ENCODE data around the gene COPG1.

COPG1 gene

DNA sequence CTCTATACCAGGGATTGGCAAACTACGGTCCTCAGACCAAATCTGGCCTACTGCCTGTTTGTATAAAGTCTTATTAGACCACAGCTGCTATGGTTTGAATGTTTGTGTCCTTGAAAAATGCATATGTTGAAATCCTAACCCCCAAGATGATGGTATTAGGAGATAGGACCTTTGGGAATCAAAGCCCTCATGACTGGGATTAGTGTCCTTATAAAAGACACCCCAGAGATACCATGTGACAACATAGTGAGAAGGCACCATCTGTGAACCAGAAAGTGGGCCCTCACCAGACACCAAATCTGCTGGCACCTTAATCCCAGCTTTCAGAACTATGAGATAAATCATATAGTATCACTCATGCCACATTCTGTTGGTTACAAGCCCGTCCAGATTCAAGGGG lies 36.7 kb downstream of the COPG1 start:
- in situ Hi-C loops (cut with MboI; ENCODE audit: low sequenced_read_pairs, unreplicated experiment), result no loop called here
- no peak for TF ChIP-seq CTCF (IDR thresholded peaks at IDR 0.05; ENCODE audit: borderline replicate concordance, control extremely low read depth, extremely low read depth, insufficient read depth, missing control alignments)
- no peak for DNase-seq (ENCODE audit: low spot score)

DNA sequence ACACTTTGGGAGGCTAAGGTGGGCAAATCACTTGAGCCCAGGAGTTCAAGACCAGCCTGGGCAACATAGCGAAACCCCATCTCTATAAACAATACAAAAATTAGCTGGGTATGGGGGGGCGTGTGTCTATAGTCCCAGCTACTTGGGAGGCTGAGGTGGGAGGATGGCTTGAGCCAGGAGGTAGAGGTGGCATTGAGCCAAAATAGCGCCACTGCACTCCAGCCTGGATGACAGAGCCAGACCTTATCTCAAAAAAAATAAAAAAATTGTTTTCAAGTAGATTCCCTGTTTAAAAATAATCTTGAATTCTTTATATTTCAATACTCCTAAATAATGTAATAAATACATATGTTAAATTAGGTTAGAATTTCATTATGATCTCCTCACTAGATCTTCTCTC lies 39.0 kb downstream of the COPG1 start:
- in situ Hi-C loops (cut with MboI; ENCODE audit: low sequenced_read_pairs, unreplicated experiment), result no loop called here

GRCh38 chr3:129289201-129289921 lies 40.0 kb downstream of the COPG1 start:
- DNase-seq (ENCODE audit: low spot score), result no peak
- in situ Hi-C loops (cut with MboI; ENCODE audit: low sequenced_read_pairs, unreplicated experiment), result no loop called here
- TF ChIP-seq CTCF (IDR thresholded peaks at IDR 0.05; ENCODE audit: borderline replicate concordance, control extremely low read depth, extremely low read depth, insufficient read depth, missing control alignments), result no peak

More for the DNA sequence above, 39.0 kb downstream of the COPG1 start:
- TF ChIP-seq CTCF (IDR thresholded peaks at IDR 0.05; ENCODE audit: borderline replicate concordance, control extremely low read depth, extremely low read depth, insufficient read depth, missing control alignments), result no peak
- DNase-seq (ENCODE audit: low spot score), result no peak

DNA sequence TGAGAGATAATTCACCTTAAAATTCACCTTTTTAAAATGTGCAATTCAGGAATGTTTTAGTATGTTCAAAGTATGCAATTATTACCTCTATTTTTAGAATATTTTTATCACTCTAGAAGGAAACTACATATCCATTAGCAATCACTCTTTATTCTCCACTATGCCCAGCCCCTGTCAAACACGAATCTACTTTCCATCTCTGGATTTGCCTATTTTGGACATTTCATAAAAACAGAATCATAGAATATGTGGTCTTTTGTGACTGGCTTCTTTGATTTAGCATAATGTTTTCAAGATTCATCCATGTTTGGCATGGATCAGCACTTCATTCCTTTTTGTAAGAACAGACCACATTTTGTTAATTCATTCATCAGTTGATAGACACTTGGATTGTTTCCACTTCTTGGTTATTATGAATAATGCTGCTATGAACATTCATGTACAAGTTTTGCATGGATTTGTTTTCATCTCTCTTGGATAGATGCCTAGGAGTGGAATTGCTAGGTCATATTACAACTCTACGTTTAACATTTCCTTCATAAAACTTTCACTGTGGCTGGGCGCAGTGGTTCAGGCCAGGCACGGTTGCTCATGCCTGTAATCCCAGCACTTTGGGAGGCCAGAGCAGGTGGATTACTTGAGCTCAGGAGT lies 42.0 kb downstream of the COPG1 start:
- DNase-seq (ENCODE audit: low spot score), result no peak
- in situ Hi-C loops (cut with MboI; ENCODE audit: low sequenced_read_pairs, unreplicated experiment), result no loop called here
- TF ChIP-seq CTCF (IDR thresholded peaks at IDR 0.05; ENCODE audit: borderline replicate concordance, control extremely low read depth, extremely low read depth, insufficient read depth, missing control alignments), result no peak

DNA sequence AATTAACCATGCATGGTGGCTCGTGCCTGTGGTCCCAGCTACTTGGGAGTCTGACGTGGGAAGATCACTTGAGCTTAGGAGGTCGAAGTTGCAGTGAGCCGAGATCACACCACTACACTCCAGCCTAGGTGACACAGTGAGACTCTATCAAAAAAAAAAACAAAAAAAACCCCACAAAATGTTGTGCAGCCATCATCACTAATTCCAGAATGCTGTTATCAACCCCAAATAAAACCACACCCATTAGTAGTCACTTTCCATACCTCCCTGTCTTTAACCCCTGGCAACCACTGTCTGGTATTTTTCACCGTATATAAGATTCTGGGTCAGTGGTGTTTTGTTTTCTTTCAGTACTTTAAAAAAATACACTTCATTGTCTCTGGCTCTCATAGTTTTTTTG lies 45.9 kb downstream of the COPG1 start:
- in situ Hi-C loops (cut with MboI; ENCODE audit: low sequenced_read_pairs, unreplicated experiment), result no loop called here
- no peak for DNase-seq (ENCODE audit: low spot score)
- no peak for TF ChIP-seq CTCF (IDR thresholded peaks at IDR 0.05; ENCODE audit: borderline replicate concordance, control extremely low read depth, extremely low read depth, insufficient read depth, missing control alignments)

DNA sequence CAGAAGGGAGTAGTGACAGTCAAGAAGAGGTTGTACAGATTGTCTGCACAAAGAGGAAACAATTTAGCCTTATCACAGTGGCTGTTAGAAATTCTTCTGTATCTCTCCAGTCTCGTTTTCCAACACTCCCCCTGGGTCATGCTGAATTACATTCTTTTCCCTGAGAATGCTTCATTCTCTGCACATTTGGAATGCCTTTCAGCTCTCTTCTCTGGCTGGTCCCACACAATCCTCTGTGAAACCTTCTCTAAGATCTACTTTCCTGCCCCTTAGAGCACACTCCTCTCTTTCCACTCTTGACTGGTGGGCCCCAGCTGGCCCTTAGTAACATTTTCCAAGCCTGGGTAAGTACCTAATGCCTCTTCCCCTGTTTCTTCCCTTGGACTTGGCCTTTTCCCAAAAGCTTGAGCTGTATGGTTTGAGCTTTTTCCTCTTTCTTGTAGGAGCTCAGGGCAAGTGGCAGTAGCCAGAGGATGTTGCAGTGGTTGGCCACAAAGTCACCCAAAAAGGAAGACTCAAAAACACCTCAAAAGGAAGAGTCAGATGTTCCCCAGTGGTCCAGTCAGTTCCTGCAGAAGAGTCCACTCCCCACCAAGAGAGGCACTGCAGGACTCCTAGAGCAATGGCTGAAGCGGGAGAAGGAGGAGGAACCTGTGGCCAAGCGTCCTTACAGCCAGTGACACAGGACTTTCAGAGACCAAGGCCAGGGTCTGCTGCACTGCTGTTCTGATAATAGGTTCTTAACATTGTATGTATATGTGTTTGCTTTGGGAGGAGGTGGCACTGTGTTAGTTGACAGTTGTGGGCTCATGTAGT lies 54.9 kb downstream of the COPG1 start:
- DNase-seq (ENCODE audit: low spot score), result no peak
- TF ChIP-seq CTCF (IDR thresholded peaks at IDR 0.05; ENCODE audit: borderline replicate concordance, control extremely low read depth, extremely low read depth, insufficient read depth, missing control alignments), result no peak
- in situ Hi-C loops (cut with MboI; ENCODE audit: low sequenced_read_pairs, unreplicated experiment), result no loop called here

Measured in GM13976 (cell line).